GM18505 (cell line): Measurements from ENCODE around the gene ACAD8.

ENCODE experiments used
- ATAC-seq: cut with Tn5 transposase; IDR thresholded peaks from one replicate; pipeline ENCODE4 v1.9.1; 2021; ENCODE audit not compliant: unreplicated experiment
- POLR2A ChIP-seq: IDR thresholded peaks from 4 replicates; pipeline ENCODE4 v1.6.1; 2011; ENCODE audit warnings: borderline replicate concordance; ENCODE audit not compliant: insufficient read depth, insufficient read length; ENCODE audit errors: extremely low read depth

ACAD8 gene

GRCh38 chr11:134229126-134229790, 24.1 kb upstream of the ACAD8 start:
- TF ChIP-seq POLR2A: no peak
- ATAC-seq: no peak

- ATAC-seq: no peak
- no peak for TF ChIP-seq POLR2A
Observed at GRCh38 chr11:134230339-134230738, 23.0 kb upstream of the ACAD8 start.

- ATAC-seq: no peak
Observed at GRCh38 chr11:134231958-134232659, 21.3 kb upstream of the ACAD8 start.

GRCh38 chr11:134233729-134234179, 19.6 kb upstream of the ACAD8 start:
- no peak for ATAC-seq
- no peak for TF ChIP-seq POLR2A

More at GRCh38 chr11:134231958-134232659, 21.3 kb upstream of the ACAD8 start:
- TF ChIP-seq POLR2A: no peak

GRCh38 chr11:134235399-134235798, 18.0 kb upstream of the ACAD8 start:
- no peak for TF ChIP-seq POLR2A

GRCh38 chr11:134236834-134237556, 16.4 kb upstream of the ACAD8 start:
- no peak for ATAC-seq
- TF ChIP-seq POLR2A: no peak

More at GRCh38 chr11:134235399-134235798, 18.0 kb upstream of the ACAD8 start:
- ATAC-seq: no peak

- no peak for TF ChIP-seq POLR2A
Observed at GRCh38 chr11:134237557-134237922, 15.8 kb upstream of the ACAD8 start.

GRCh38 chr11:134238956-134239355, 14.4 kb upstream of the ACAD8 start:
- no peak for ATAC-seq
- TF ChIP-seq POLR2A: no peak

More at GRCh38 chr11:134237557-134237922, 15.8 kb upstream of the ACAD8 start:
- ATAC-seq: no peak

GRCh38 chr11:134240592-134240991, 12.8 kb upstream of the ACAD8 start:
- no peak for ATAC-seq
- no peak for TF ChIP-seq POLR2A

GRCh38 chr11:134242376-134242775, 11.0 kb upstream of the ACAD8 start:
- TF ChIP-seq POLR2A: no peak
- ATAC-seq: no peak

- no peak for ATAC-seq
- no peak for TF ChIP-seq POLR2A
Observed at GRCh38 chr11:134243913-134244312, 9.5 kb upstream of the ACAD8 start.

- TF ChIP-seq POLR2A: no peak
- ATAC-seq: peak; percentile 85
Observed at GRCh38 chr11:134244593-134244992, 8.8 kb upstream of the ACAD8 start.

- no peak for TF ChIP-seq POLR2A
- ATAC-seq: no peak
Observed at GRCh38 chr11:134245434-134245833, 7.9 kb upstream of the ACAD8 start.
